ENCODE data around the gene RASSF5.

RASSF5 gene

GRCh38 chr1:206547104-206547503 lies 39.8 kb downstream of the RASSF5 start:
- H3K9ac ChIP-seq (ENCODE audit: low read depth, low read length) = no peak overlapping the region
- no peak overlapping the region for H2AFZ ChIP-seq (ENCODE audit: low read depth, low read length)
- peaks cover 6% of the 10 kb centered on the region for H3K4me1 ChIP-seq (ENCODE audit: insufficient read depth, low read length)
- H3K27me3 ChIP-seq (ENCODE audit: insufficient read depth, low read length, poor library complexity) = no peaks in the 10 kb centered on the region
- no peaks in the 10 kb centered on the region for H3K9me3 ChIP-seq (ENCODE audit: insufficient read depth, low read length, severe bottlenecking)
- ATAC-seq (ENCODE audit: insufficient read depth, low read depth) (no peak), DNase-seq (no peak)
- no peak overlapping the region for H3K4me2 ChIP-seq (ENCODE audit: insufficient read depth, low read length)
- no peak overlapping the region for H3K4me3 ChIP-seq (ENCODE audit: low read depth in 1 of 2, low read length in 2 of 2)
- no peak for TF ChIP-seq EZH2 (IDR thresholded peaks at IDR 0.05; ENCODE audit: borderline replicate concordance, low read depth, low read length, severe bottlenecking)
- TF ChIP-seq CTCF (IDR thresholded peaks at IDR 0.05; ENCODE audit: borderline replicate concordance, extremely low read depth, low read length, poor library complexity, severe bottlenecking) = no peak
- no peaks in the 10 kb centered on the region for H4K20me1 ChIP-seq (ENCODE audit: insufficient read depth, low read length)
- H3K79me2 ChIP-seq (ENCODE audit: insufficient read depth, low read length) = no peaks in the 10 kb centered on the region
- no peaks in the 10 kb centered on the region for H3K36me3 ChIP-seq (ENCODE audit: insufficient read depth, low read length)
- H3K27ac ChIP-seq (ENCODE audit: low read length) = no peak overlapping the region

GRCh38 chr1:206550446-206550845 lies 43.1 kb downstream of the RASSF5 start:
- DNase-seq (no peak), ATAC-seq (ENCODE audit: insufficient read depth, low read depth) (no peak)
- H3K79me2 ChIP-seq (ENCODE audit: insufficient read depth, low read length) = no peaks in the 10 kb centered on the region
- no peaks in the 10 kb centered on the region for H3K27me3 ChIP-seq (ENCODE audit: insufficient read depth, low read length, poor library complexity)
- peaks cover 3% of the 10 kb centered on the region for H3K4me1 ChIP-seq (ENCODE audit: insufficient read depth, low read length)
- H3K4me3 ChIP-seq (ENCODE audit: low read depth in 1 of 2, low read length in 2 of 2) = no peak overlapping the region
- no peaks in the 10 kb centered on the region for H3K9me3 ChIP-seq (ENCODE audit: insufficient read depth, low read length, severe bottlenecking)
- no peak overlapping the region for H2AFZ ChIP-seq (ENCODE audit: low read depth, low read length)
- no peak overlapping the region for H3K4me2 ChIP-seq (ENCODE audit: insufficient read depth, low read length)
- no peaks in the 10 kb centered on the region for H3K36me3 ChIP-seq (ENCODE audit: insufficient read depth, low read length)
- TF ChIP-seq CTCF (IDR thresholded peaks at IDR 0.05; ENCODE audit: borderline replicate concordance, extremely low read depth, low read length, poor library complexity, severe bottlenecking) (no peak), EZH2 (IDR thresholded peaks at IDR 0.05; ENCODE audit: borderline replicate concordance, low read depth, low read length, severe bottlenecking) (no peak)
- no peaks in the 10 kb centered on the region for H4K20me1 ChIP-seq (ENCODE audit: insufficient read depth, low read length)
- H3K9ac ChIP-seq (ENCODE audit: low read depth, low read length) = no peak overlapping the region
- H3K27ac ChIP-seq (ENCODE audit: low read length) = no peak overlapping the region

GRCh38 chr1:206551296-206551985 lies 44.1 kb downstream of the RASSF5 start:
- H3K27me3 ChIP-seq (ENCODE audit: insufficient read depth, low read length, poor library complexity) = no peaks in the 10 kb centered on the region
- H3K4me1 ChIP-seq (ENCODE audit: insufficient read depth, low read length) = peaks cover 13% of the 10 kb centered on the region
- H3K4me3 ChIP-seq (ENCODE audit: low read depth in 1 of 2, low read length in 2 of 2) = no peak overlapping the region
- no peak overlapping the region for H3K27ac ChIP-seq (ENCODE audit: low read length)
- no peaks in the 10 kb centered on the region for H4K20me1 ChIP-seq (ENCODE audit: insufficient read depth, low read length)
- H3K79me2 ChIP-seq (ENCODE audit: insufficient read depth, low read length) = no peaks in the 10 kb centered on the region
- no peaks in the 10 kb centered on the region for H3K9me3 ChIP-seq (ENCODE audit: insufficient read depth, low read length, severe bottlenecking)
- DNase-seq = no peak
- TF ChIP-seq EZH2 (IDR thresholded peaks at IDR 0.05; ENCODE audit: borderline replicate concordance, low read depth, low read length, severe bottlenecking) (no peak), CTCF (IDR thresholded peaks at IDR 0.05; ENCODE audit: borderline replicate concordance, extremely low read depth, low read length, poor library complexity, severe bottlenecking) (no peak)
- no peak overlapping the region for H3K4me2 ChIP-seq (ENCODE audit: insufficient read depth, low read length)
- H2AFZ ChIP-seq (ENCODE audit: low read depth, low read length) = no peak overlapping the region
- ATAC-seq (ENCODE audit: insufficient read depth, low read depth) = no peak
- no peak overlapping the region for H3K9ac ChIP-seq (ENCODE audit: low read depth, low read length)
- H3K36me3 ChIP-seq (ENCODE audit: insufficient read depth, low read length) = no peaks in the 10 kb centered on the region

All from DND-41 (cell line).